Measurements from ENCODE around the gene ATG2A. TPM values are rescaled to one million over a fixed set of nuclear protein-coding genes. Genes with fewer than 3 reads are reported as not detected.

The ATG2A gene
- polyA plus RNA-seq, 1 donor (not counting 4 experiments of a cell fraction or from before 2014, with no cell fraction given), result 2.4 TPM

DNA sequence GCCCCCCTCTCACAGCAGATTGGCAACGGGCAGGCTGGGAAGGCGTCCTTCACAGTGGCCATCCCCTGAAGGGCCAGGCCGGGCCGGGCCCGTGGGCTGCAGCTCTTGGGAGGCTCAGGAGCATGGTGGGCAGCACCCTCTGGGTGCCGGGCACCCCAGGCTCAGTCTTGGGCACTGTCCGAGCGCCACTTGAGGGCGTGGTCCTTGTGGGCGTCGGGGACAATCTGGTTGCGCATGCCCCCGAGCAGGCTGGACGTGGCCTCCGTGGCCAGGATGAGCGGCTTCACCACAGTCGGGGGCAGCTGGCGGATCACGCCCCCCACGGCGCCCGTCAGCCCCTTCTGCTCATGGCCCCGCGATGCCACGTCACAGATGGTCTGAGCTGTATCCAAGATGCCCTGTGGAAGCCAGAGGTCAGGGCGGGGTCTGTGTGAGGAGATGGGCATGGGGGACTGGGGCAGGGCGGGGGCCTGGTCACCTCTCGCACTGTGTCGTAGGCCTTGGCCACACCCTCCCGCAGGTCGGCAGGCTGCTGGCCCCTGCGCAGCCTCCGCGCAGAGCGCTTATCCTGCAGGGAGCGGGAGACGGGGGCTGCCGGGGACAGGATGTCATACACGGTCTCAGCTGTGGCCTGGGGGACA, 22.1 kb downstream of the ATG2A start:
- Histone ChIP-seq H4K20me1 (ENCODE audit: control insufficient read depth, extremely low read depth, insufficient read depth, low read length) (no peaks in the 10 kb centered on the region), H3K9me1 (ENCODE audit: control insufficient read depth, extremely low read depth, insufficient read depth, low read length) (no peaks in the 10 kb centered on the region), H3K27ac (ENCODE audit: control insufficient read depth, insufficient read depth, low read length) (no peak overlapping the region), H3K36me3 (ENCODE audit: control insufficient read depth in 2 of 2, extremely low read depth in 1 of 2, insufficient read depth in 2 of 2, low read length in 2 of 2) (peaks cover 3 to 19% of the 10 kb centered on the region in 2 experiments), H3K4me2 (ENCODE audit: control insufficient read depth, extremely low read depth, insufficient read depth, low read depth, low read length) (no peak overlapping the region), H3K9ac (ENCODE audit: control insufficient read depth, extremely low read depth, insufficient read depth, low read length) (no peak overlapping the region), H3K27me3 (ENCODE audit: control insufficient read depth, extremely low read depth, insufficient read depth, low read length) (no peaks in the 10 kb centered on the region), H3K9me3 (ENCODE audit: control insufficient read depth, low read depth, low read length) (no peaks in the 10 kb centered on the region), H3K4me3 (ENCODE audit: control insufficient read depth in 2 of 3, extremely low read depth in 1 of 3, insufficient read depth in 2 of 3, low read depth in 1 of 3, low read length in 3 of 3) (no peak overlapping the region), H3K79me2 (ENCODE audit: control insufficient read depth, insufficient read depth, low read length) (no peaks in the 10 kb centered on the region), H3K4me1 (ENCODE audit: control insufficient read depth, extremely low read depth, insufficient read depth, low read length) (peaks cover 3% of the 10 kb centered on the region), H2AFZ (ENCODE audit: control insufficient read depth, low read length) (no peak overlapping the region)
- no peak for DNase-seq (ENCODE audit: low read depth, low spot score)
- dilution Hi-C loops (cut with MboI; ENCODE audit: extremely low pct_ligation_motif_present, low sequenced_read_pairs), result no loop called here
- TF ChIP-seq, protein P1, sequence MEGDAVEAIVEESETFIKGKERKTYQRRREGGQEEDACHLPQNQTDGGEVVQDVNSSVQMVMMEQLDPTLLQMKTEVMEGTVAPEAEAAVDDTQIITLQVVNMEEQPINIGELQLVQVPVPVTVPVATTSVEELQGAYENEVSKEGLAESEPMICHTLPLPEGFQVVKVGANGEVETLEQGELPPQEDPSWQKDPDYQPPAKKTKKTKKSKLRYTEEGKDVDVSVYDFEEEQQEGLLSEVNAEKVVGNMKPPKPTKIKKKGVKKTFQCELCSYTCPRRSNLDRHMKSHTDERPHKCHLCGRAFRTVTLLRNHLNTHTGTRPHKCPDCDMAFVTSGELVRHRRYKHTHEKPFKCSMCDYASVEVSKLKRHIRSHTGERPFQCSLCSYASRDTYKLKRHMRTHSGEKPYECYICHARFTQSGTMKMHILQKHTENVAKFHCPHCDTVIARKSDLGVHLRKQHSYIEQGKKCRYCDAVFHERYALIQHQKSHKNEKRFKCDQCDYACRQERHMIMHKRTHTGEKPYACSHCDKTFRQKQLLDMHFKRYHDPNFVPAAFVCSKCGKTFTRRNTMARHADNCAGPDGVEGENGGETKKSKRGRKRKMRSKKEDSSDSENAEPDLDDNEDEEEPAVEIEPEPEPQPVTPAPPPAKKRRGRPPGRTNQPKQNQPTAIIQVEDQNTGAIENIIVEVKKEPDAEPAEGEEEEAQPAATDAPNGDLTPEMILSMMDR (optimal IDR thresholded peaks at IDR 0.05 in 1 of 3, IDR thresholded peaks at IDR 0.05 in 1 of 3, conservative IDR thresholded peaks at IDR 0.05 in 1 of 3; ENCODE audit: extremely low read depth in 1 of 3, insufficient read depth in 2 of 3, low read length in 3 of 3), result no peak
- TF ChIP-seq EZH2 (IDR thresholded peaks at IDR 0.05; ENCODE audit: low read length), result no peak
- FAIRE-seq, result no peak

GRCh38 chr11:64894070-64894811, 22.8 kb downstream of the ATG2A start:
- dilution Hi-C loops (cut with MboI; ENCODE audit: extremely low pct_ligation_motif_present, low sequenced_read_pairs), result no loop called here
- TF ChIP-seq, protein P1 (optimal IDR thresholded peaks at IDR 0.05 in 1 of 3, IDR thresholded peaks at IDR 0.05 in 1 of 3, conservative IDR thresholded peaks at IDR 0.05 in 1 of 3; ENCODE audit: extremely low read depth in 1 of 3, insufficient read depth in 2 of 3, low read length in 3 of 3), result peak; percentile 77 to 98 (median 86)
- TF ChIP-seq EZH2 (IDR thresholded peaks at IDR 0.05; ENCODE audit: low read length), result no peak

More at GRCh38 chr11:64894070-64894811, 22.8 kb downstream of the ATG2A start:
- Histone ChIP-seq H3K36me3 (ENCODE audit: control insufficient read depth in 2 of 2, extremely low read depth in 1 of 2, insufficient read depth in 2 of 2, low read length in 2 of 2) (peaks cover 0 to 16% of the 10 kb centered on the region in 2 experiments), H2AFZ (ENCODE audit: control insufficient read depth, low read length) (no peak overlapping the region), H3K4me1 (ENCODE audit: control insufficient read depth, extremely low read depth, insufficient read depth, low read length) (no peaks in the 10 kb centered on the region), H3K9me1 (ENCODE audit: control insufficient read depth, extremely low read depth, insufficient read depth, low read length) (no peaks in the 10 kb centered on the region), H3K9me3 (ENCODE audit: control insufficient read depth, low read depth, low read length) (no peaks in the 10 kb centered on the region), H3K27me3 (ENCODE audit: control insufficient read depth, extremely low read depth, insufficient read depth, low read length) (no peaks in the 10 kb centered on the region), H4K20me1 (ENCODE audit: control insufficient read depth, extremely low read depth, insufficient read depth, low read length) (no peaks in the 10 kb centered on the region), H3K27ac (ENCODE audit: control insufficient read depth, insufficient read depth, low read length) (no peak overlapping the region), H3K4me2 (ENCODE audit: control insufficient read depth, extremely low read depth, insufficient read depth, low read depth, low read length) (no peak overlapping the region), H3K9ac (ENCODE audit: control insufficient read depth, extremely low read depth, insufficient read depth, low read length) (no peak overlapping the region), H3K79me2 (ENCODE audit: control insufficient read depth, insufficient read depth, low read length) (no peaks in the 10 kb centered on the region), H3K4me3 (ENCODE audit: control insufficient read depth in 2 of 3, extremely low read depth in 1 of 3, insufficient read depth in 2 of 3, low read depth in 1 of 3, low read length in 3 of 3) (no peak overlapping the region)
- FAIRE-seq, result no peak
- no peak for DNase-seq (ENCODE audit: low read depth, low spot score)

Measured in keratinocyte (primary cell).